Progenitor cell of endocrine pancreas (in vitro differentiated cells): ENCODE data around the gene ZNF439. TPM values are rescaled to one million over a fixed set of nuclear protein-coding genes. Genes with fewer than 3 reads are reported as not detected.
"Not testable (repeated sequence)": the region's sequence is repeated elsewhere in the genome, so short reads cannot be mapped to it uniquely, and the experiment has no call there.

Experiments used
- DNase-seq: peaks from one replicate; pipeline ENCODE4 v3.0.0; 2021; ENCODE audit warnings: low spot score; ENCODE audit not compliant: unreplicated experiment
- H3K27ac Mint-ChIP-seq: 2 replicates; pipeline ENCODE4 v1.8.0; 2021; ENCODE audit warnings: mild to moderate bottlenecking, moderate library complexity, mixed read lengths
- H3K27me3 Mint-ChIP-seq: 2 replicates; pipeline ENCODE4 v1.8.0; 2021; ENCODE audit warnings: mixed read lengths
- H3K36me3 Mint-ChIP-seq: 2 replicates; pipeline ENCODE4 v1.8.0; 2022; ENCODE audit warnings: mixed read lengths; ENCODE audit not compliant: insufficient read depth
- H3K4me1 Mint-ChIP-seq: 2 replicates; pipeline ENCODE4 v1.8.0; 2021; ENCODE audit warnings: low read depth, mixed read lengths
- H3K4me3 Mint-ChIP-seq: 2 replicates; pipeline ENCODE4 v1.8.0; 2021; ENCODE audit warnings: low read depth, mild to moderate bottlenecking, moderate library complexity, mixed read lengths
- H3K9me3 Mint-ChIP-seq: 2 replicates; pipeline ENCODE4 v1.8.0; 2021; ENCODE audit warnings: low read depth, mixed read lengths
- total RNA-seq: library from RNA; stranded (reverse); gene quantifications from 2 replicates; pipeline ENCODE4 v1.2.1, GENCODE V29; 2021
- TF ChIP-seq, protein P1 (sequence below): fragments of 200-600 bp; sonication (generic); IDR thresholded peaks from one replicate; pipeline ENCODE4 v1.5.0; 2021; ENCODE audit warnings: antibody characterized with exemption, mild to moderate bottlenecking; ENCODE audit not compliant: unreplicated experiment

The ZNF439 gene
- total RNA-seq, 1 donor from 2014 or later = 2.5 TPM

DNA sequence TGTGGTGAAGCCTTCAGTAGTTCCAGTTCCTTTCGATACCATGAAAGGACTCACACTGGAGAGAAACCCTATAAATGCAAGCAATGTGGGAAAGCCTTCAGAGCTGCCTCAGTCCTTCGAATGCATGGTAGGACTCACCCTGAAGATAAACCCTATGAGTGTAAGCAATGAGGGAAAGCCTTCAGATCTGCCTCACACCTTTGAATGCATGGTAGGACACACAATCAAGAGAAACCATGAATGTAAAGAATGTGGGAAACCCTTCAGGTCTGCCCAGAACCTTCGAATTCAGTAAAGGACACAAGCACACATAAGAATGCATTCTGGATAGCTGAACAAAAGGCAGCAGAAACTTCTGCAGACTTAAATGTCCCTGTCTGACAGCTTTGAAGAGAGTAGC, 57.4 kb downstream of the ZNF439 start:
- H3K4me3 Mint-ChIP-seq = no peak overlapping the region
- no peaks in the 10 kb centered on the region for H3K4me1 Mint-ChIP-seq
- TF ChIP-seq, protein P1, sequence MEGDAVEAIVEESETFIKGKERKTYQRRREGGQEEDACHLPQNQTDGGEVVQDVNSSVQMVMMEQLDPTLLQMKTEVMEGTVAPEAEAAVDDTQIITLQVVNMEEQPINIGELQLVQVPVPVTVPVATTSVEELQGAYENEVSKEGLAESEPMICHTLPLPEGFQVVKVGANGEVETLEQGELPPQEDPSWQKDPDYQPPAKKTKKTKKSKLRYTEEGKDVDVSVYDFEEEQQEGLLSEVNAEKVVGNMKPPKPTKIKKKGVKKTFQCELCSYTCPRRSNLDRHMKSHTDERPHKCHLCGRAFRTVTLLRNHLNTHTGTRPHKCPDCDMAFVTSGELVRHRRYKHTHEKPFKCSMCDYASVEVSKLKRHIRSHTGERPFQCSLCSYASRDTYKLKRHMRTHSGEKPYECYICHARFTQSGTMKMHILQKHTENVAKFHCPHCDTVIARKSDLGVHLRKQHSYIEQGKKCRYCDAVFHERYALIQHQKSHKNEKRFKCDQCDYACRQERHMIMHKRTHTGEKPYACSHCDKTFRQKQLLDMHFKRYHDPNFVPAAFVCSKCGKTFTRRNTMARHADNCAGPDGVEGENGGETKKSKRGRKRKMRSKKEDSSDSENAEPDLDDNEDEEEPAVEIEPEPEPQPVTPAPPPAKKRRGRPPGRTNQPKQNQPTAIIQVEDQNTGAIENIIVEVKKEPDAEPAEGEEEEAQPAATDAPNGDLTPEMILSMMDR = no peak
- no peak for DNase-seq
- H3K27me3 Mint-ChIP-seq = no peaks in the 10 kb centered on the region
- peaks cover 51% of the 10 kb centered on the region for H3K9me3 Mint-ChIP-seq
- H3K27ac Mint-ChIP-seq = peak overlapping the region; percentile 90
- H3K36me3 Mint-ChIP-seq = peaks cover 88% of the 10 kb centered on the region

GRCh38 chr19:11911937-11912336, 63.4 kb downstream of the ZNF439 start:
- H3K4me3 Mint-ChIP-seq, H3K4me1 Mint-ChIP-seq, DNase-seq, H3K27me3 Mint-ChIP-seq: not testable (repeated sequence)
- Mint-ChIP-seq H3K36me3 (peaks cover 70% of the 10 kb centered on the region), H3K27ac (peak overlapping the region; percentile 2), H3K9me3 (peaks cover 43% of the 10 kb centered on the region)

DNA sequence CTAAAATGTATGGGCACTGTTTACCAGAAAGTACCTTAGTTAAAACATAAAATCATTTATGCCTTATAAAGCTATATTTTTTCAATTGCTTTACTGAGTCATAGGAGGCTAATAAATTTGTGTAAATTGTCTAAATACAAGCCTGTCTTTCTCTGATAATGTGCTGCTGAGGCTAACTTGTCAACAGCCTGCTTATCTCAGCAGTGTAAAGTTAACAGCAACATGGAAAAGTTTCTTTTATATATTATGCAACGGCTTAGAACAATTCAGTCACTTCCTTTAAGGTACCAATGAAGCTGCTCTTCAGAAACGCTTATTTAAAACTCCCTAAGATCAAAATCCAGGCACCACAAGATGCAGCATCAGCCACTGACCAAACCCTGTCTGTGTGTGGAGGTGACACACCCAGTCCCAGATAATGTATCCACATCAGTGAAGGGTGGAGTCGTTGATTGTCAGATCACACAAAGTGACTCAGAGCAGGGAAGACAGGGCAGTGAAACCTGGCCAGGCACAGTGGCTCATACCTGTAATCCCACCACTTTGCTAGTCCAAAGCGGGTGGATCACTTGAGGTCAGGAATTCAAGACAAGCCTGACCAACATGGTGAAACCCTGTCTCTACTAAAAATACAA, 66.0 kb downstream of the ZNF439 start:
- DNase-seq, H3K27me3 Mint-ChIP-seq, H3K4me3 Mint-ChIP-seq, H3K4me1 Mint-ChIP-seq: not testable (repeated sequence)
- H3K27ac Mint-ChIP-seq = peak overlapping the region; percentile 49
- peaks cover 53% of the 10 kb centered on the region for H3K36me3 Mint-ChIP-seq
- peaks cover 38% of the 10 kb centered on the region for H3K9me3 Mint-ChIP-seq

Other genes starting within 250 kb of the ZNF439 start
- gene ZNF823, start 109.8 kb upstream of the ZNF439 start, total RNA-seq = 12.0 and 12.4 TPM in 2 replicates
- 3.8 and 4.4 TPM in 2 replicates for gene ZNF441, start 81.7 kb upstream of the ZNF439 start, total RNA-seq
- gene ZNF491, start 50.2 kb upstream of the ZNF439 start, total RNA-seq = 5.4 and 6.5 TPM in 2 replicates
- gene ZNF440, start 34.5 kb upstream of the ZNF439 start, total RNA-seq = 21.9 and 23.2 TPM in 2 replicates
- gene ZNF69, start 39.1 kb downstream of the ZNF439 start, total RNA-seq = 36.0 and 39.0 TPM in 2 replicates
- gene ZNF700, start 76.4 kb downstream of the ZNF439 start, total RNA-seq = 13.4 and 14.1 TPM in 2 replicates
- 8.7 and 8.9 TPM in 2 replicates for gene ZNF763, start 116.3 kb downstream of the ZNF439 start, total RNA-seq
- gene ZNF433, start 187.0 kb downstream of the ZNF439 start, total RNA-seq = 9.1 and 10.7 TPM in 2 replicates
- 2.2 and 2.9 TPM in 2 replicates for gene ZNF878, start 204.2 kb downstream of the ZNF439 start, total RNA-seq
- gene ZNF844, start 216.0 kb downstream of the ZNF439 start, total RNA-seq = 12.7 and 13.4 TPM in 2 replicates